Testis (tissue), 2 donors: ENCODE data around the gene HSD3B2.

Source experiments
- POLR2A ChIP-seq: fragments of 450-650 bp; IDR thresholded peaks from one replicate; pipeline ENCODE4 v1.6.1; 2017; ENCODE audit warnings: antibody characterized with exemption, mild to moderate bottlenecking, moderate library complexity
- TF ChIP-seq, protein P1 (sequence below), 3 experiments: fragments of 450-650 bp in 2 of 3; fragments of 200-600 bp in 1 of 3; sonication (generic) in 1 of 3; IDR thresholded peaks; one replicate each; pipeline ENCODE4 v1.5.1; 2016 to 2019; ENCODE audit warnings: antibody characterized with exemption in 3 of 3, mild to moderate bottlenecking in 2 of 3, moderate library complexity in 1 of 3

- TF ChIP-seq, protein P1, sequence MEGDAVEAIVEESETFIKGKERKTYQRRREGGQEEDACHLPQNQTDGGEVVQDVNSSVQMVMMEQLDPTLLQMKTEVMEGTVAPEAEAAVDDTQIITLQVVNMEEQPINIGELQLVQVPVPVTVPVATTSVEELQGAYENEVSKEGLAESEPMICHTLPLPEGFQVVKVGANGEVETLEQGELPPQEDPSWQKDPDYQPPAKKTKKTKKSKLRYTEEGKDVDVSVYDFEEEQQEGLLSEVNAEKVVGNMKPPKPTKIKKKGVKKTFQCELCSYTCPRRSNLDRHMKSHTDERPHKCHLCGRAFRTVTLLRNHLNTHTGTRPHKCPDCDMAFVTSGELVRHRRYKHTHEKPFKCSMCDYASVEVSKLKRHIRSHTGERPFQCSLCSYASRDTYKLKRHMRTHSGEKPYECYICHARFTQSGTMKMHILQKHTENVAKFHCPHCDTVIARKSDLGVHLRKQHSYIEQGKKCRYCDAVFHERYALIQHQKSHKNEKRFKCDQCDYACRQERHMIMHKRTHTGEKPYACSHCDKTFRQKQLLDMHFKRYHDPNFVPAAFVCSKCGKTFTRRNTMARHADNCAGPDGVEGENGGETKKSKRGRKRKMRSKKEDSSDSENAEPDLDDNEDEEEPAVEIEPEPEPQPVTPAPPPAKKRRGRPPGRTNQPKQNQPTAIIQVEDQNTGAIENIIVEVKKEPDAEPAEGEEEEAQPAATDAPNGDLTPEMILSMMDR (IDR thresholded peaks at IDR 0.05), result peak in 2 of 3 experiments; percentile 20 to 31
- TF ChIP-seq POLR2A, result no peak
Measured at GRCh38 chr1:119372503-119373086, 42.4 kb upstream of the HSD3B2 start.
